ENCODE data around the gene DENND5B. TPM values are rescaled to one million over a fixed set of nuclear protein-coding genes. Genes with fewer than 3 reads are reported as not detected.

Gene DENND5B
- total and polyA plus RNA-seq, 4 donors, result 4.5 to 23.1 (median 9.3) TPM

DNA sequence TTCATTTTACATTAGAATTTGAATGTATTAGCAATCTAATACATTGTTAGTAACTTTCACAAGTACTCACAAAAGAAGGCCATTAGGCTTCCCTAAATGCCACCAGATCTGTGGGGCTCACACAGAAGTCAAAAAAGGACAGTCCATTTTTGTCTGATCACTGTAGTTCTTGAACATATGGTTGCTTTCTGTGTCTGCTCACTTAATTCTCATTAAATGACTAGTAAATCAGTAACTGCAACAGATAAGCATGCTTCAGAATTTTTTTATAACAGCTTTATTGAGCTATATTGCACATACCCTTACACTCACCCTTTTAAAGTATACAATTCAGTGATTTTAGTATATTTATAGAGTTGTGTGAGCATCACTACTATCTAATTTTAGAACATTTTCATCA lies 71.4 kb downstream of the DENND5B start:
- H3K9ac ChIP-seq (ENCODE audit: low read depth in 1 of 2, low read length in 2 of 2), result no peak overlapping the region

DNA sequence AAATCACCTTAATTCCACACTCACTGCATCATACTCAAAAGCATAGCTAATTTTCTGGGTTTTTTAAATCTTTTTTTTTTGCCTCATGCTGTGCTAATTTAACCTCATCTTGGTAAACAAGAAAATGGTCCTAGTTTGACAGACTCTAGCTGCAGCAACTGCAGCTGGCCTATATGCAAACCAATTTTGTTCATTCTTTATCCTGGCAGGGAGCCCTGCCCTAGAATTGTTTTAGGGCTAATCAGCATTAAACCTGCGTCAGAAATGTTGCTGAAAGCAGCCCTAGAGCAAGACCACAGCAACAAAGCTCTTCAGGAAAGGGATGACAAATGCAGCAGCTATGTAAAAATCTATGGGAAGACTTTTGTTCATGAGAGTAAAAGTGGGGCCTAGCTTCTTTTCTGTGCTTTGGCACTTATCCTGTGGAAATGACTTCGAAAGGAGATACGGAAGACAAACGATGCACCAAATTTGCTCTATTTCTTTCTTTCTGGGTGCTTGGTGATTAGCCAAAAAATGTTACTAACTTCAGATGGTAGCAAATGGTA lies 72.2 kb downstream of the DENND5B start:
- Histone ChIP-seq H3K27me3 (ENCODE audit: control insufficient read depth in 4 of 4, insufficient read depth in 4 of 4, low read length in 3 of 4) (no peaks in the 10 kb centered on the region), H3K9ac (ENCODE audit: low read depth in 1 of 2, low read length in 2 of 2) (no peak overlapping the region), H3K9me3 (ENCODE audit: control insufficient read depth in 4 of 4, low read length in 3 of 4) (no peaks in the 10 kb centered on the region), H3K4me3 (ENCODE audit: low read depth in 1 of 3, low read length in 3 of 3) (no peak overlapping the region), H3K4me1 (ENCODE audit: control insufficient read depth in 4 of 4, insufficient read depth in 4 of 4, low read length in 3 of 4) (peaks cover 2 to 16% (median 7%) of the 10 kb centered on the region in 4 donors), H3K27ac (ENCODE audit: low read depth in 1 of 2, low read length in 2 of 2) (no peak overlapping the region), H3K36me3 (ENCODE audit: control insufficient read depth in 4 of 4, insufficient read depth in 3 of 4, low read depth in 1 of 4, low read length in 3 of 4) (no peaks in the 10 kb centered on the region)
- DNase-seq (ENCODE audit: low spot score), result no peak
- 64% methylated on average over 4 of the region's 4 CpGs for WGBS
- TF ChIP-seq RXRA (IDR thresholded peaks at IDR 0.05), result no peak
- no peak for TF ChIP-seq JUND (IDR thresholded peaks at IDR 0.05)
- TF ChIP-seq, protein P1, sequence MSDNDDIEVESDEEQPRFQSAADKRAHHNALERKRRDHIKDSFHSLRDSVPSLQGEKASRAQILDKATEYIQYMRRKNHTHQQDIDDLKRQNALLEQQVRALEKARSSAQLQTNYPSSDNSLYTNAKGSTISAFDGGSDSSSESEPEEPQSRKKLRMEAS (IDR thresholded peaks at IDR 0.05), result no peak
- no peak for TF ChIP-seq YY1 (IDR thresholded peaks at IDR 0.05)
- TF ChIP-seq HNF4A (conservative IDR thresholded peaks at IDR 0.05), result no peak
- no peak for TF ChIP-seq FOXA1 (IDR thresholded peaks at IDR 0.05)
- no peak for TF ChIP-seq CTCF (IDR thresholded peaks at IDR 0.05; ENCODE audit: low read depth, low read length, missing input control)
- no peak for TF ChIP-seq FOXA2 (IDR thresholded peaks at IDR 0.05)
- TF ChIP-seq GABPA (IDR thresholded peaks at IDR 0.05 in 1 of 2, conservative IDR thresholded peaks at IDR 0.05 in 1 of 2), result no peak
- no peak for TF ChIP-seq NR2F2 (IDR thresholded peaks at IDR 0.05)
- no peak for TF ChIP-seq RAD21 (IDR thresholded peaks at IDR 0.05)
- TF ChIP-seq ZBTB33 (IDR thresholded peaks at IDR 0.05), result no peak
- TF ChIP-seq, protein P2, sequence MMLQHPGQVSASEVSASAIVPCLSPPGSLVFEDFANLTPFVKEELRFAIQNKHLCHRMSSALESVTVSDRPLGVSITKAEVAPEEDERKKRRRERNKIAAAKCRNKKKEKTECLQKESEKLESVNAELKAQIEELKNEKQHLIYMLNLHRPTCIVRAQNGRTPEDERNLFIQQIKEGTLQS (IDR thresholded peaks at IDR 0.05), result no peak
- no peak for TF ChIP-seq SP1 (IDR thresholded peaks at IDR 0.05)
- TF ChIP-seq TAF1 (conservative IDR thresholded peaks at IDR 0.05), result no peak
- no peak for TF ChIP-seq HNF4G (IDR thresholded peaks at IDR 0.05)
- no peak for TF ChIP-seq EGR1 (IDR thresholded peaks at IDR 0.05; ENCODE audit: low read depth in 2 of 2)
- TF ChIP-seq, protein P3, sequence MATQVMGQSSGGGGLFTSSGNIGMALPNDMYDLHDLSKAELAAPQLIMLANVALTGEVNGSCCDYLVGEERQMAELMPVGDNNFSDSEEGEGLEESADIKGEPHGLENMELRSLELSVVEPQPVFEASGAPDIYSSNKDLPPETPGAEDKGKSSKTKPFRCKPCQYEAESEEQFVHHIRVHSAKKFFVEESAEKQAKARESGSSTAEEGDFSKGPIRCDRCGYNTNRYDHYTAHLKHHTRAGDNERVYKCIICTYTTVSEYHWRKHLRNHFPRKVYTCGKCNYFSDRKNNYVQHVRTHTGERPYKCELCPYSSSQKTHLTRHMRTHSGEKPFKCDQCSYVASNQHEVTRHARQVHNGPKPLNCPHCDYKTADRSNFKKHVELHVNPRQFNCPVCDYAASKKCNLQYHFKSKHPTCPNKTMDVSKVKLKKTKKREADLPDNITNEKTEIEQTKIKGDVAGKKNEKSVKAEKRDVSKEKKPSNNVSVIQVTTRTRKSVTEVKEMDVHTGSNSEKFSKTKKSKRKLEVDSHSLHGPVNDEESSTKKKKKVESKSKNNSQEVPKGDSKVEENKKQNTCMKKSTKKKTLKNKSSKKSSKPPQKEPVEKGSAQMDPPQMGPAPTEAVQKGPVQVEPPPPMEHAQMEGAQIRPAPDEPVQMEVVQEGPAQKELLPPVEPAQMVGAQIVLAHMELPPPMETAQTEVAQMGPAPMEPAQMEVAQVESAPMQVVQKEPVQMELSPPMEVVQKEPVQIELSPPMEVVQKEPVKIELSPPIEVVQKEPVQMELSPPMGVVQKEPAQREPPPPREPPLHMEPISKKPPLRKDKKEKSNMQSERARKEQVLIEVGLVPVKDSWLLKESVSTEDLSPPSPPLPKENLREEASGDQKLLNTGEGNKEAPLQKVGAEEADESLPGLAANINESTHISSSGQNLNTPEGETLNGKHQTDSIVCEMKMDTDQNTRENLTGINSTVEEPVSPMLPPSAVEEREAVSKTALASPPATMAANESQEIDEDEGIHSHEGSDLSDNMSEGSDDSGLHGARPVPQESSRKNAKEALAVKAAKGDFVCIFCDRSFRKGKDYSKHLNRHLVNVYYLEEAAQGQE (IDR thresholded peaks at IDR 0.05), result no peak

More for the DNA sequence above, 71.4 kb downstream of the DENND5B start:
- Histone ChIP-seq H3K27ac (ENCODE audit: low read depth in 1 of 2, low read length in 2 of 2) (no peak overlapping the region), H3K4me1 (ENCODE audit: control insufficient read depth in 4 of 4, insufficient read depth in 4 of 4, low read length in 3 of 4) (peaks cover 2 to 16% (median 7%) of the 10 kb centered on the region in 4 donors), H3K27me3 (ENCODE audit: control insufficient read depth in 4 of 4, insufficient read depth in 4 of 4, low read length in 3 of 4) (no peaks in the 10 kb centered on the region), H3K36me3 (ENCODE audit: control insufficient read depth in 4 of 4, insufficient read depth in 3 of 4, low read depth in 1 of 4, low read length in 3 of 4) (no peaks in the 10 kb centered on the region), H3K4me3 (ENCODE audit: low read depth in 1 of 3, low read length in 3 of 3) (no peak overlapping the region), H3K9me3 (ENCODE audit: control insufficient read depth in 4 of 4, low read length in 3 of 4) (no peaks in the 10 kb centered on the region)
- TF ChIP-seq FOXA2 (IDR thresholded peaks at IDR 0.05) (no peak), GABPA (IDR thresholded peaks at IDR 0.05 in 1 of 2, conservative IDR thresholded peaks at IDR 0.05 in 1 of 2) (no peak)
- TF ChIP-seq, protein P1 (IDR thresholded peaks at IDR 0.05), result no peak
- no peak for DNase-seq (ENCODE audit: low spot score)

All from liver (tissue), 9 donors.